MCF 10A (cell line): ENCODE results near the gene LDAH. TPM values are rescaled to one million over a fixed set of nuclear protein-coding genes. Genes with fewer than 3 reads are reported as not detected.

Source experiments
- BruUV-seq: library from RNA; stranded (reverse); fragments of 400-500 nt; replicated peaks from 2 replicates; lab custom pipeline; 2021; lab: Mats Ljungman, UMichigan
- CTCF ChIA-PET: fragments of 300-600 bp; sonication (Branson Sonifier 250); formaldehyde crosslinking; extraction: SDS; loops from one replicate; lab custom pipeline; 2021; ENCODE audit warnings: antibody characterized with exemption, inconsistent platforms; lab: Yijun Ruan, JAX
- POLR2A ChIA-PET: fragments of 300-600, 350-650 bp; sonication (Branson Sonifier 250); formaldehyde crosslinking; extraction: SDS; loops from one replicate; lab custom pipeline; 2020; ENCODE audit warnings: antibody characterized with exemption, inconsistent platforms; lab: Yijun Ruan, JAX
- DNase-seq: peaks from one replicate; pipeline ENCODE4 v3.0.0-alpha.2; 2018; ENCODE audit not compliant: unreplicated experiment
- H3K27ac Mint-ChIP-seq: one replicate; pipeline ENCODE4 v1.8.0; 2022; ENCODE audit warnings: mild to moderate bottlenecking, low read depth, mixed read lengths; ENCODE audit not compliant: unreplicated experiment
- H3K27me3 Mint-ChIP-seq: one replicate; pipeline ENCODE4 v1.8.0; 2022; ENCODE audit warnings: mixed read lengths; ENCODE audit not compliant: insufficient read depth, unreplicated experiment
- H3K36me3 Mint-ChIP-seq: one replicate; pipeline ENCODE4 v1.8.0; 2022; ENCODE audit warnings: mild to moderate bottlenecking, moderate library complexity, mixed read lengths; ENCODE audit not compliant: insufficient read depth, unreplicated experiment
- H3K4me1 Mint-ChIP-seq: one replicate; pipeline ENCODE4 v1.8.0; 2022; ENCODE audit warnings: mixed read lengths; ENCODE audit not compliant: insufficient read depth, unreplicated experiment
- H3K4me3 Mint-ChIP-seq: one replicate; pipeline ENCODE4 v1.8.0; 2022; ENCODE audit warnings: mild to moderate bottlenecking, moderate library complexity, mixed read lengths; ENCODE audit not compliant: unreplicated experiment
- H3K9me3 Mint-ChIP-seq: one replicate; pipeline ENCODE4 v1.8.0; 2022; ENCODE audit warnings: mixed read lengths; ENCODE audit not compliant: unreplicated experiment
- CTCF ChIP-seq: fragments of 200-600 bp; IDR thresholded peaks from one replicate; pipeline ENCODE4 v1.8.0; 2022; ENCODE audit warnings: antibody characterized with exemption, mild to moderate bottlenecking; ENCODE audit not compliant: unreplicated experiment
- intact Hi-C: fragments of 100-400 bp; cut with micrococcal nuclease; formaldehyde crosslinking; loops from 2 replicates; pipeline ENCODE4 v1.14.1; 2022
- total RNA-seq: library from RNA; stranded (reverse); gene quantifications from 2 replicates; pipeline ENCODE4 v1.2.3, GENCODE V29; 2022

The LDAH gene
- total RNA-seq, 1 experiment from 2014 or later = 17.0 TPM

- intact Hi-C loops = no loop called here
- H3K27ac Mint-ChIP-seq = no peak overlapping the region
- no peak for DNase-seq
- POLR2A ChIA-PET = interaction anchor here (0.6 kb wide), 1 partner anchor 77 kb away, joined by 3 read pairs; no protein-coding TSS in a partner anchor
- H3K4me1 Mint-ChIP-seq = peaks cover 7% of the 10 kb centered on the region
- no TSS peak for BruUV-seq
- no peak overlapping the region for H3K4me3 Mint-ChIP-seq
- no peaks in the 10 kb centered on the region for H3K36me3 Mint-ChIP-seq
- H3K27me3 Mint-ChIP-seq = peaks cover 25% of the 10 kb centered on the region
- H3K9me3 Mint-ChIP-seq = no peaks in the 10 kb centered on the region
- no peak for TF ChIP-seq CTCF
- CTCF ChIA-PET = interaction anchor here (0.6 to 1.5 kb wide), 3 partner anchors 208 to 381 kb away, joined by 4 to 5 read pairs (median 4); no protein-coding TSS in a partner anchor
These were observed 165.2 kb downstream of the LDAH start for GRCh38 chr2:20657522-20658235.

GRCh38 chr2:20656561-20656960 is 166.3 kb downstream of the LDAH start:
- CTCF ChIA-PET = interaction anchor here (0.5 to 2.6 kb wide), 5 partner anchors 57 to 461 kb away, joined by 3 to 12 read pairs (median 4); no protein-coding TSS in a partner anchor

GRCh38 chr2:20654535-20654813 is 168.4 kb downstream of the LDAH start:
- no peak overlapping the region for H3K27ac Mint-ChIP-seq
- no peak overlapping the region for H3K4me3 Mint-ChIP-seq
- peaks cover 6% of the 10 kb centered on the region for H3K4me1 Mint-ChIP-seq
- no peak for TF ChIP-seq CTCF
- POLR2A ChIA-PET = no interaction called here
- BruUV-seq = no TSS peak
- H3K36me3 Mint-ChIP-seq = no peaks in the 10 kb centered on the region
- CTCF ChIA-PET = interaction anchor here (0.7 to 2.6 kb wide), 7 partner anchors 10 to 259 kb away, joined by 3 to 12 read pairs (median 4); partner anchors contain the start of gene GDF7
- DNase-seq = no peak
- H3K9me3 Mint-ChIP-seq = no peaks in the 10 kb centered on the region
- intact Hi-C loops = no loop called here
- peaks cover 19% of the 10 kb centered on the region for H3K27me3 Mint-ChIP-seq

More at GRCh38 chr2:20656561-20656960, 166.3 kb downstream of the LDAH start:
- POLR2A ChIA-PET = no interaction called here
- no TSS peak for BruUV-seq
- no peaks in the 10 kb centered on the region for H3K36me3 Mint-ChIP-seq
- H3K4me3 Mint-ChIP-seq = no peak overlapping the region
- peaks cover 7% of the 10 kb centered on the region for H3K4me1 Mint-ChIP-seq
- DNase-seq = no peak
- H3K27me3 Mint-ChIP-seq = peaks cover 25% of the 10 kb centered on the region
- H3K27ac Mint-ChIP-seq = no peak overlapping the region
- no peak for TF ChIP-seq CTCF
- intact Hi-C loops = no loop called here
- H3K9me3 Mint-ChIP-seq = no peaks in the 10 kb centered on the region

- CTCF ChIA-PET = interaction anchor here (0.5 to 4.2 kb wide), 10 partner anchors 7 to 1179 kb away, joined by 3 to 54 read pairs (median 4); no protein-coding TSS in a partner anchor
- Mint-ChIP-seq H3K27ac (no peak overlapping the region), H3K27me3 (peaks cover 13% of the 10 kb centered on the region), H3K4me1 (peaks cover 12% of the 10 kb centered on the region), H3K4me3 (no peak overlapping the region), H3K36me3 (no peaks in the 10 kb centered on the region), H3K9me3 (no peaks in the 10 kb centered on the region)
- POLR2A ChIA-PET = no interaction called here
- TF ChIP-seq CTCF = no peak
- no TSS peak for BruUV-seq
- no peak for DNase-seq
- intact Hi-C loops = no loop called here
These were observed 169.0 kb downstream of the LDAH start for GRCh38 chr2:20653695-20654534.
